UCSD-AML1 (cell line): ENCODE measurements around the gene LPA.

Experiments
- DNase-seq: peaks from one replicate; lab custom pipeline; 2025; ENCODE audit not compliant: unreplicated experiment; lab: John Stamatoyannopoulos, UW

LPA gene

GRCh38 chr6:160520043-160520904 is 143.8 kb downstream of the LPA start:
- DNase-seq = peak; percentile 74

DNA sequence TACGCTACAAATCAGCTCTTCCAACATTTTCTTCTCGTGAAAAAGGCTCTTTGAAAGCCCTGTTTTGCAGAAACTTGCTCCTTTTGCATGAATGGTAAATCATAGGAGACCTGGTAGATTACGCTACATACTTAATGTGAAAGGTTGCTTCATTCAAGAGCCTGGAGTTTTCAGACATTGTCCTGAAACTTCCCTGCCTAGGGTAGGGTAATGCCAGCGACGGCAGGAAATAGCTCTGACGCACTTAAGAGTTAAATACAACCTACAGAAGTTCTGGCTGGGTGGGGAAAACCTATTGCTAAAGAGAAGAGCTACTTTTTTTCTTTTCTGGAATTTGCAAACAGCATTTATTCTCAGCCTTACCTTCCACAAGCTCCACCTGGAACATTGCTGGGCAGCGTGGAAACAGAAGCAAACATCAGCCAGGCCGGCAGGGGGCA is 144.5 kb downstream of the LPA start:
- DNase-seq = no peak

GRCh38 chr6:160519133-160519532 is 144.9 kb downstream of the LPA start:
- no peak for DNase-seq

- no peak for DNase-seq
These were observed 150.2 kb downstream of the LPA start for GRCh38 chr6:160513836-160514235.

DNA sequence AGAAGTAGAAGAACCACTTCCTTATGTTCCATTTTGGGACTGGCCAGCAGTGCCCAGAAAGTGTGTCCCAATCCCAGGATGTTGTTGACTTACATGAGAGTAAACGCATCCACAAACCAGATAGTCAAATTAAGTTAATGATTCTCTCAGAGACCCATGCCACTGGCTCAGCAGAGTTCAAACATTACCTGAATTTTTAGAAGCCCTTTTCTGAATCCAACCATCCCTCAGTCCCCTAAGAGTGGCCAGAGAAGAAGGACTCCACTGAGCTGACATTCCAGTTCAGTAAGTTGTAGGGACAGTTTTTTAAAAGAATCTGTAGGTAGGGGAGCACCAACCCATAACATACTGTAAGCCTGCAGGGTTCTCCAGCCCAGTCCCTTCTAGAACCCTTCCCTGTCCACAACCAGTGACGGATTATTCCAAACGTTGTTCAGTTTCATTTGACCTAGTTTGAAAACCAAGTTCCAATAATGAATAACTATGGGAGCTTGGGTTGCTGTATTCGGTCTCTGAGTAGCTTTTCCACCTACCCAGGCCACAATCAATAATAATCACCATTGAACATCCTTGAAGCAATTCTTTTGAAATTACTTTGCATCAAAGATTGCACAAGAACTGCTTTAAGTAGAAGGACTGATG is 153.0 kb downstream of the LPA start:
- DNase-seq = no peak

DNA sequence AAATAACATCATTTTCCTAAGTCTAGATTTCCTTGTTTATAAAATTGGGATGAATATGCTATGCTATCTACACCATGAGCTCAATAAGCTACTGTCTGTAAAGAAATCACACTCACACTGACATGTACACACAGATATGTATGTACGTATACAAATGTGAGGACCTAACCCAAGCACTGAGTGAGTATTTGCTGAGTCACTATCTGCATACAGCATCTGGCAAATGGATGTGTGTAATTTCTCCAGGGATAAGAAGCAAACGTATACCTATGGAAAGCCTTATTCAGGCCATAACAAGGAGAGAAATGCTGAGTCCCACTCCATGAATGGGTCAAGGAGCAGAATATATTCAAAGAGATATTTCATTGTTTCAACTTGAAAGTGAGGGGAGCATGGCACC is 153.9 kb downstream of the LPA start:
- no peak for DNase-seq

GRCh38 chr6:160509610-160510009 is 154.5 kb downstream of the LPA start:
- DNase-seq = no peak

DNA sequence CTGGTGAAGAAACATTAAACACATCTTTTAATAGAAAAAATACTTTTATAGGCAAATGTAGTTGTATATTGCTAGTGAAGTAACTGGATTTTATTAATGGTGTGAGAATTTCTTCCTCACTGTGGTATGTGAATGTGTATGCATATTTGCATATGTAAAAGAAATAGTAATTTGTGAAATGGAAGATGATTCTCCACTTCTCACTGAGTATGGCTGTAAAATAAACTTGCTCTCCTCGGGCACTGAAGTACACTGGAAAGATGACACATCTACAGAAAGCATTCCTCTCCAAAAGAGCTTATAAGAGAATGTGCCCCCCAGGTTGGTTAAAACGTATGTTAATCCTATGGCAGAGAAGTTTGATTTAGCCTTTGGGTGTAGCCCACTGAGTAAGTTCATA is 155.5 kb downstream of the LPA start:
- DNase-seq = no peak

GRCh38 chr6:160507420-160507819 is 156.7 kb downstream of the LPA start:
- DNase-seq = no peak

DNA sequence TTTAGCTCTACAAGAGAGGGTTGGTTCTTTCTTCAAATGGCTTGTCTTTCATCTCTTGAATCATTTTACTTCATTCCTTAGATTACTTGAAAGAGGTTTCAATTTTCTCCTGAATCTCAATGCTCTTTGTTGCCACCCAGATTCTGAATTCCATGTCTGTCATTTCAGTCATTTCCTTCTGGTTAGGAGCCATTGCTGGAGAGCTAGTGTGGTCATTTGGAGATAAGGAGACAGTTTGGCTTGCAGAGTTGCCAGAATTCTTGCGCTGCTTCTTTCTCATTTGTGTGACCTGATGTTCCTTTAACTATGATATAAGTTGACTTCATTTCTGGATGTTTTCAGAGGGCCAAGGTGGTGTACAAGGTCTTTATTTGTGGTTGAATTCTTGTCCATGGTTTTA is 158.1 kb downstream of the LPA start:
- no peak for DNase-seq

DNA sequence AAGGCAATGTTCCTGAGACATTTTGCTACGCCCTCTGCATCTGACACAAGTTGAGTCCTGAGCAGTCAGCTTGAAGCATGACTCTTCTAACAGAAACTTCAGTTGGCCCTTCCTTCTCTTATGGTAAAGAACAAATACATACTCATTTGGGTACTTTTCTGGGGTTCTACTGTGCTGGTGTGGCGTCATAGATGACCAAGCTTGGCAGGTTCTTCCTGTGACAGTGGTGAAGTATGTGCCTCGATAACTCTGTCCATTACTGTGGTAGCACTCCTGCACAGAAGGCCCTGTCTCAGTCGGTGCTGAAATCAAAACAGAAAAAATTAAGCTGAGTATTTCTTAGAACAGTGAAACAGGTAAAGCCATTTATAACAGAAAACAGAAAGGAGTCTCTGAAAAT is 163.4 kb downstream of the LPA start:
- DNase-seq = no peak

- DNase-seq = no peak
These were observed 169.5 kb downstream of the LPA start for GRCh38 chr6:160494576-160494975.

DNA sequence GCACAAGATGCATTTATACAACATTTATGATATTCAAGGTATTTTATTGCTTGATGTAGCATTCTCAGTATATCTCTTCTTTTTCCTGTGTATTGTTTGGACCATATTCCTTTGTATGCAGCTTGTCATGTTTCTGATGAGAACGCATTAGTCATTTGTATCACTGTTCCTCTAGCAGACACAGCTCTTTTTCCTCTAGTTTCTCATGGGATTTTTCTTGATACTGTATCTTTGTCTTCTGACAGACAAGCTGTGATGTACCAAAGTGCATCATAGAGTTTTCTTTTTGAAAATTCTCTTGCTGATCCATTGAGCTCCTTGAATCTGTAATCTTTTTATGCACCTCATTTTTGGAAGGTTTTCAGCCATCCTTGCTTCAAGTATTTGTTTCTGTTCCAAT is 175.0 kb downstream of the LPA start:
- no peak for DNase-seq

GRCh38 chr6:160487116-160487515 is 177.0 kb downstream of the LPA start:
- DNase-seq = no peak
